VCaP (cell line): Measurements from ENCODE around the gene AP3D1.

Experiments
- H3K27ac ChIP-seq: fragments of 450-650 bp; 2 replicates; pipeline ENCODE4 v1.5.1; 2017
- TF ChIP-seq, protein P1 (sequence below): fragments of 450-650 bp; conservative IDR thresholded peaks from 2 replicates; pipeline ENCODE4 v1.5.1; 2017; ENCODE audit warnings: mild to moderate bottlenecking, moderate library complexity

Gene AP3D1

DNA sequence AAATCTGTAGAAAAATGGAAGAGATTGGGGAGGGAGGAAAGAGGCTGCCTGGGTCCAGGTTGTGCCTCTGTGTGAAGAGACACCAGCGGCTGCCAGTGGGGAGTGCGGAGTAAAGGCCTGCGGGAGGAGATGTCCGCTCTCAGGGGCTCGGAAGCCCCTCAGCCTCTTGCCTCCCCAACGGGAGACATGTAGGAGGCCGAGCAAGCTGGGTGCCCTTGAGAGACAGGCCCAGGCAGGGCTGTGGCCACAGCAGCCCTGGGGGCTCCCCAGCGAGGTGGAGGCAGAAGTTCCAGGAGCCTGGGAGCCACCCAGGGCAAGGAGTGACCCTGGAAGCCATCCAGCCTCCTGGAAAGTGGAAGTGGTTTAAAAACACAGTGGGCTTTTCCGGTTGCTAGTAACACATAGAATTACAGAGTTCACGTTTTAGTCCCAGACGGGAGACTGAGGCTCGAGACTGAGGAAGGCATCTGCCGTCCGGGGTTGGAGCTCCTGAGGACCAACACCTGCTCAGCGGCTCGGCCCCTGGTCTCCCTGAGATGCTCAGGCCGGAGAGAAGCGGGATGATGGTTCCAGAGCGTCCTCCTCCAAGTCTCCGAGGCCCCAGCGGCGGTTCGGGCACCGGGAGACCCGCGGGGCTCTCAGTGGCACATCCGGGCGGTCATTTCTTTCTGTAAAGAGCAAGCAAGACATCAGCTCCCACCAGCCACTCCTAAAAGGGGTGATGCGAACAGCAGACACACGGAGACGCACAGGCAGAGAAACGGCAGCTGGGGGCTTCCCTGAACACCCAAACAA, 78.4 kb downstream of the AP3D1 start:
- TF ChIP-seq, protein P1, sequence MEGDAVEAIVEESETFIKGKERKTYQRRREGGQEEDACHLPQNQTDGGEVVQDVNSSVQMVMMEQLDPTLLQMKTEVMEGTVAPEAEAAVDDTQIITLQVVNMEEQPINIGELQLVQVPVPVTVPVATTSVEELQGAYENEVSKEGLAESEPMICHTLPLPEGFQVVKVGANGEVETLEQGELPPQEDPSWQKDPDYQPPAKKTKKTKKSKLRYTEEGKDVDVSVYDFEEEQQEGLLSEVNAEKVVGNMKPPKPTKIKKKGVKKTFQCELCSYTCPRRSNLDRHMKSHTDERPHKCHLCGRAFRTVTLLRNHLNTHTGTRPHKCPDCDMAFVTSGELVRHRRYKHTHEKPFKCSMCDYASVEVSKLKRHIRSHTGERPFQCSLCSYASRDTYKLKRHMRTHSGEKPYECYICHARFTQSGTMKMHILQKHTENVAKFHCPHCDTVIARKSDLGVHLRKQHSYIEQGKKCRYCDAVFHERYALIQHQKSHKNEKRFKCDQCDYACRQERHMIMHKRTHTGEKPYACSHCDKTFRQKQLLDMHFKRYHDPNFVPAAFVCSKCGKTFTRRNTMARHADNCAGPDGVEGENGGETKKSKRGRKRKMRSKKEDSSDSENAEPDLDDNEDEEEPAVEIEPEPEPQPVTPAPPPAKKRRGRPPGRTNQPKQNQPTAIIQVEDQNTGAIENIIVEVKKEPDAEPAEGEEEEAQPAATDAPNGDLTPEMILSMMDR, result no peak

DNA sequence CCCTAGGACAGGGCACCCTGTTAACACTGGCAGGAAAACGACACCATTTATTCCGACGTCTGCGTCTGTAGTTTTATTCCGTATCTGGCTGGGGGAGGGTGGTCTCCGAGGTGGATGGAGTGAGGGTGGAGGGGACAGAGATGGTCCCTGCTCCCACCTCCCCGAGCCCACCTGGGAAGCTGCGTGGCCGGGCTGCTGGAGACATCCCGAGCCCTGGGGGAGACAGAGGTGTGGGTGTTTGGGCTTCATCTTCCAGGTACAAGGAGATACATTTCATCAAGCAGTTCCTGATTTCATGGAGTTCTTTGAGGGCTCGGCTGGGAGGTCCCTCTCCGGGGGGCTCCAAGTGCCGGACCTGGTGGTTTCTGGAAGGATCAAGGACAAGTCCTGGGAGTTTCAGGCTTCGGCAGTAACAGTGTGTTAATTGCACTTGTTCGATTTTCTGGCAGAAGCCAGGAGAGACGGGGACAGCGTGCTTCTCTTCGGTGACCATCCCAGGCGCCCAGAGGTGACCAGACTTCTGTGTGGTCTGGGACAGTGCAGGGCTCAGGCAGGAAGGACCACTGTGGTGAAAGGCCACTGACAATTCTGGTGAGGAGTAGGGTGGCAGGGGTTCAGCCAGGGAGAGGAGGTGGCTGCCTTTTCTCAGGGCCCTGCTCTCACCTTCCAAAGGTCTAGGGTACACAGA, 80.2 kb downstream of the AP3D1 start:
- TF ChIP-seq, protein P1, result no peak
- H3K27ac ChIP-seq, result no peak overlapping the region

More for the DNA sequence above, 78.4 kb downstream of the AP3D1 start:
- no peak overlapping the region for H3K27ac ChIP-seq

DNA sequence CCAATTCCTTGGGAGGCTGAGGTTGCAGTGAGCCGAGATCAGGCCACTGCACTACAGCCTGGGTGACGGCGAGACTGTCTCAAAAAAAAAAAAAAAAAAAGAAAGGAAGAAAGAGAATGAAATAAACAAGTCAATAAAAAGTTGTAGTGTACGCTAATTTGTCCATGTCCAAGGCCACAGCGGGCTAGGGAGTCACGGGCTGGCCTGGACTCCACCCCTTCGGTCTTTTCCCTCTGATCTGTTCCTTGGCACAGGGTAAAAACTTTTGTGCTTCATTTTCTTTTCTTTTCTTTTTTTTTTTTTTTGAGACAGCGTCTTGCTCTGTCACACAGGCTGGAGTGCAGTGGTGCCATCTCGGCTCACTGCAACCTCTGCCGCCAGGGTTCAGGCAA, 80.9 kb downstream of the AP3D1 start:
- H3K27ac ChIP-seq, result no peak overlapping the region
- TF ChIP-seq, protein P1, result no peak

DNA sequence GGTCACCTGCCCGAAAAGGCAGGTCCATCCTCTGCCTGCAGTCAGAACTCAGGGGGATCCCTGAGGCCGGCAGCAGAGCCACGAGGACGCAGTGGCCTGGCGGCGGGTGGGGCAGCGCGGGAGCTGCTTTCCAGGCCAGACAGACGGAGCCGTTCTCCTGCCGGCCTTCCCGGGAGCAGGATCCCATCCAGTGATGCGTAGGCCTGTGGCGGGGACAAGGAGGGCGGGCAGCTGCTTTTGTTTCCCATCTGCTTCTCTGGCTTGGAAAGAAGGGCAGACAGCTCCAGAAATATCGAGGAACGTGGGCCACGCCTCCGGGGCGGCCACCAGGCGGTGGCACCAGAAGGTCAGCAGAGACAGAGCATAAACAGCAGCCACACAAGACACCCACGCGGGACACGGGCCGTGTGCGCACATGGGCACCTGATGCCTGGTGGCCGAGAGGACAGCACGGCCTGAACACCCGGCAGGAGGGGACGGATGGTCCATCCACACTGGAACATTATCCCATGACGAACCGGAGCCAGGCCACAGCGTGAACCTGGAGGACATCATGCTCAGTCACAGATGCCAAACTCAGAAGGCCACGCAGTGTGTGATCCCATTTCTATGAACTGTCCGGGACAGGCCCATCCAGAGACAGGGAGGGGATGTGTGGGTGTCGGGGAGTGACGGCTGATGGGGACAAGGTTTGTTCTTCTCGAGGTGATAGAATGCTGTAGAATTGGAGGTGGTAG, 86.4 kb downstream of the AP3D1 start:
- TF ChIP-seq, protein P1, result no peak
- no peak overlapping the region for H3K27ac ChIP-seq

DNA sequence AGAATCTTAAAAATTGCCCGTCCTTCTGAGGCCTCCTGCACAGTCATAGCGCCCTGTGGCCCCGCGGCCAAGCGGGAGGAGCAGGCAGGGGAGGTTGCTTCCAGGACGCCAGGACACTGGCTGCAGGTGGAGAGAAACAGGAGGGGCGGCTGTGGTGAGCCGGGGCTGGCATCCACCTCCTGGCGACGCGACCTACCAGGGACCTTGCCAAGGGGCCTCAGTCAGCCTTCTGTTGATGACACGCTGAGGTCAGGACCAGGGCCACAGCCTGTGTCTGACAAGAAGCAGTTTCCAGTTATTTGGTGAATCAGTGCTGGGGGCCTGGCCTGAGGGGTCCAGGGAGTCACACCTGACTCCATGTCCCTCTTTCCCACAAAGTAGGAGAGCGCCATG, 87.0 kb downstream of the AP3D1 start:
- H3K27ac ChIP-seq, result no peak overlapping the region
- TF ChIP-seq, protein P1, result no peak

DNA sequence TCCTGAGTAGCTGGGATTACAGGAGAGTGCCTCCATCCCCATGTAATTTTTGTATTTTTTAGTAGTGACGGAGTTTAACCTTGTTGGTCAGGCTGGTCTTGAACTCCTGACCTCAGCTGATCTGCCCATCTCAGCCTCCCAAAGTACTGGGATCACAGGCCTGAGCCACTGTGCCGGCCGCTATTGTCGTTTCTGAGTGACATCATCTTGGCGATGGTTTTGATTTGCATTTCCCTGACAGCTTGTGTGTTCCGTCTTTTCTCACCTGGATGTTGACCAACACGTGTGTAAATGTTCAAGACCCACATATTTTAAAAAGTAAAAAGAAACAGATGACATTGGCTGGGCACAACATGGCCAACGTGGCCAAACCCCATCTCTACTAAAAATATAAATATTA, 87.5 kb downstream of the AP3D1 start:
- TF ChIP-seq, protein P1, result no peak
- no peak overlapping the region for H3K27ac ChIP-seq

DNA sequence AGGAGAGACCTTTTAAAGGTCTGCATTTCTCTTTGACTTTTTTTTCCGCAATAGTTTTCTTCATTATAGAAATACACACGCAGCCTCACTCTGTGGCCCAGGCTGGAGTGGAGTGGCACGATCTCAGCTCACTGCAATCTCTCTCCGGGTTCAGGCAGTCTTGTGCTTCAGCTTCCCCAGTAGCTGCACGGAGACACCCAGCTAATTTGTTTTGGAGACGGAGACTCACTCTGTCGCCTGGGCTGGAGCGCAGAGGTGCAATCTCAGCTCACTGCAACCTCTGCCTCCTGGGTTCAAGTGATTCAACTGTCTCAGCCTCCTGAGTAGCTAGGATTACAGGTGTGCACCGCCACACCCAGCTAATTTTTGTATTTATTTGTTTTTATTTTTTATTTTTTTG, 88.6 kb downstream of the AP3D1 start:
- TF ChIP-seq, protein P1, result no peak
- H3K27ac ChIP-seq, result peak overlapping the region; percentile 94; the same call in 1 of the 2 replicates
